ENCODE data around the gene DUSP16.
"Not testable (repeated sequence)": the region's sequence is repeated elsewhere in the genome, so short reads cannot be mapped to it uniquely, and the experiment has no call there.

Gene DUSP16

GRCh38 chr12:12543959-12544358, 18.7 kb downstream of the DUSP16 start:
- DNase-seq, result no peak

DNA sequence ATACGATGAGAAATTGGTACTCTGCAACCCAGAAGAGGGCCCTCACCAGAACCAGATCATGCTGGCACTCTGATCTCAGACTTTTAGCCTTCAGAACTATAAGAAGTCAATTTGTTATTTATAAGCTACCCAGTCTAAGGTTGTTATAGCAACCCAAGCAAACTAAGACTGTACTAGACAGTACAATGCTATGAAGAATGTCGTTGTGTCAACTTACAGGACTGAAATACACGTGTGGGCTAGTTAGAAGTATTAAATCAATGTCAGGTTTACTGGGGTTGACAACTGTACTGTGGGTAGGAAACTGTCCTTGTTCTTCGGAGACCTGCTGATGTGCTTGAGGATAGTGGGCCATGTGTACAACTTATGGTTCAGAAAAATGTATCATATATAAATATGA, 19.7 kb downstream of the DUSP16 start:
- DNase-seq, result no peak

- no peak for DNase-seq
Measured at GRCh38 chr12:12542286-12542685, 20.4 kb downstream of the DUSP16 start.

- no peak for DNase-seq
Measured at GRCh38 chr12:12541782-12542181, 20.9 kb downstream of the DUSP16 start.

GRCh38 chr12:12540261-12541013, 22.2 kb downstream of the DUSP16 start:
- DNase-seq, result no peak

- DNase-seq, result no peak
Measured at GRCh38 chr12:12539028-12539810, 23.4 kb downstream of the DUSP16 start.

DNA sequence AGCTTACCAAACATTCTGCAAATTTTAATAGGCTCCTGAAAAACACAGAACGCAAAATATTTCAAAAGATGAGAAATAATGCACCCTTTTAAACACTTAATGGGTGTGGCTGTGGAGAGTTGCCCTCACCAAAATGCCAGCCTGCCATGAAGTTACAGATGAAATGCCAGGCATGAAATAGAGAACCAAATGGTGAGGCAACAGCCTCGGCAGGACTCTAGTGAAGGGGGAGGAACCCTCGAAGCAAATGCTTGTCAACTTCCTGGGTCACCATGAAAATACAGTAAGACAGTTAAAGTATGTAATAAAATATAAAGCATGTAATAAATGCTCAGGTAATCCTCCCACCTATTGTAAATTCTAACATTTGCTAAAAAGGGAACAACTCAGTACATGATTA, 24.1 kb downstream of the DUSP16 start:
- DNase-seq, result no peak

GRCh38 chr12:12537421-12537820, 25.2 kb downstream of the DUSP16 start:
- DNase-seq, result no peak

DNA sequence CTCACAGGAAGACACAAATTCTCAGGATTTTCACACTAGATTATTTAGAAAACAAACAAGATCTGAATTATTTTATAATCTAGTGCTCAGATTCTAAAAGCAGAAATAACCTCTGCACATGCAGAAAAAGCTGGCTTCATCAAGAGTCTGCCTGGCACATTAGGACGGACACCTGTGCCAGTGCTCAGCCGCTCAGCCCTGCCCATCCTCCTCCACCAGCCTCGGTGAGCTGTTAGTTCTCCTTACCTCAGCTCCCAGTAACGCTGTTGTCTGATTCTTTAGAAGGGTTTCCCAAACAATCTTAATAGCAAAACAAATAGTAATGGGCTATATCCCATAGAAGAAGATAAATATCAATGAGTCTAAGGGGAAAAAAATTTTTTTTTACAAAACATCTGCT, 27.7 kb downstream of the DUSP16 start:
- no peak for DNase-seq

DNA sequence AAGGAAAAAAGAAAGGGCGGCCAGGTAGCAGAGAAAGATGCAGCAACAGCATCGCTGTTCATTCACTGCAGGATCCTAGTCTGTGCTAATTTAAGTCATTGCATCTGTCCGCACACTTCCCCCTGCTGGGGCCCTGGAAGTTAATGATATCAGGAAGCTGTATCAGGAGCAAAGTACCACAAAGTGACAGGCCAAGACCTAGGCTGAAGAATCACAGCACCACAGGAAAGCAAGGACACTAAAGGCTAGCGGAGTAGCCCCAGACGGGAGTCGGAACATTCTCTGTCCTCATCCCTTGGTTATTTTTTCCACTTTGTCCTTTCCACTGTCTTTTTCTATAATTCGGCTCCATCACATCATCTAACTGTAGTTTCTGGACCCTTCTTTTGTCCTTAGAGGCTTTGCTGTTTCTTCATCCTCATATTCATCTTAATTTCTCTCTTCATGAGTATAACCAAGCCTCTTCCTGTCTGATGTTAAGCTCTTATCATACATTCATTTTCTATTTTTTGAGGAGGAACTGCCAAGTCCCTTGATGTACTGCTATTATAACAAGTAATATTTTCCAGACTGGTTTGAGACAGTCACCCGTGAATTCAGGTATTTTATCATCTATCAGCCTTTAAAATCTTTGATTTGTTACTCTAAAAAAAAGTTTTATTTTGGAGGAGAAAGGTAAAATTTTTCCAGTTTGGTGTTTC, 28.3 kb downstream of the DUSP16 start:
- no peak for DNase-seq

DNA sequence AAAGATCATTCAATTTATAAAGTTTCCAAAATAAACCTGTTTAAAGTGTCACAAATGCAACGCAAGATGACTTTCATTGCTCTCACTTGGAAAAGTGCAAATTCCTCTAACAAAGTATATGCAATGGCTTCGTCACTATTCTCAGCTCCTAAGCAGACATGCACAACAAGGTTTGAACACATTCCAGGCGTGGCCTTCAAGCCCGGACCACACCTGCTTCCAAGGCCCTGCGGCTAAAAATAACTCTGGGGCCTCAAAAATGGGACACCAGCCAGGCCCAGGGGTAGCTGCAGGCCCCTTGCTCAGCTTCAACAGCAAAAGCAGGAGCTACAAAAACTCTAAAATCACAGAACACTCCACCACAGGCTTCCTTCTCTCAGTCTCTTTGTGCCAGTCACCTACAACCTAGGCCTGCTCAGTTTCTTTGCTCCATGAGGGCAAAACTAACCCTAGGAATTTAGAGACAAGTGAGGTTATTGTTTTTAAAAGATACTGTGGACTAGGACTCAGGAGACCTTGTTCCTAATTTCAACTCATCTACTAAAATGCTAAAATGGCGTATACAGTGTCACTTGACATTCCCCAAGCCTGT, 29.3 kb downstream of the DUSP16 start:
- DNase-seq, result no peak

DNA sequence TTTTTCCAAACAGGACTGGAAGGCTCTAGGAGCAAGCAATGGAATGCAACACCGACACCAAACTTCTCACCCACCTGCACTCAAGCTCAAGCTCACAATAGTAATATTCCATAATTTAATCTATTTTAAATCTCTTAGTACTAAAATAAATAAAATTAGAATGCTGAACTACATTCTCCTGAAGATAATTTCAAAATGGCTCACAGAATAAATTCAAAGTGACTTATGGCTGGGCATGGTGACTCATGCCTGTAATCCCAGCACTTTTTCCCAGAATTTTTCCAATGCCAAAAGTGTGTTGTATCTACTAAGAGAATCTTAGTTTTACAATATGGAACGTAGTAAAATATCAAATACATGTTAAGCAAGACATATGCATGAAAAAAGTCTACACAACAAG, 31.5 kb downstream of the DUSP16 start:
- no peak for DNase-seq

GRCh38 chr12:12529783-12530421, 32.8 kb downstream of the DUSP16 start:
- no peak for DNase-seq

GRCh38 chr12:12528361-12529270, 34.0 kb downstream of the DUSP16 start:
- no peak for DNase-seq

GRCh38 chr12:12527820-12528296, 34.8 kb downstream of the DUSP16 start:
- no peak for DNase-seq

- DNase-seq, result no peak
Measured at GRCh38 chr12:12524128-12524527, 38.5 kb downstream of the DUSP16 start.

GRCh38 chr12:12523229-12523628, 39.4 kb downstream of the DUSP16 start:
- DNase-seq, result no peak

DNA sequence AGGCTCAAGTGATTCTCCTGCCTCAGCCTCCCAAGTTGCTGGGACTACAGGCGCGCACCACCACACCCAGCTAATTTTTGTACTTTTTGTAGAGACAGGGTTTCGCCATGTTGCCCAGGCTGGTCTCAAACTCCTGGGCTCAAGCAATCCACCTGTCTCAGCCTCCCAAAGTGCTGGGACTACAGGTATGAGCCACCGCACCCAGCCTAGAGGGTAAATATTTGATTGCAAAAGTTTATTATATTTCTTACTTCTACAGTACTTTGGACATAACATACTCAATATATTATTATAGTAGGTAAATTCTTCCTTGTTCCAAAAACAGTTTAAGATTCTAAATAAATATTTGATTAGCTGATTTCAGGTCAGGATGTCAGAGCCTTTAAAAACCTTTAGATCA, 40.0 kb downstream of the DUSP16 start:
- DNase-seq, result not testable (repeated sequence)

DNA sequence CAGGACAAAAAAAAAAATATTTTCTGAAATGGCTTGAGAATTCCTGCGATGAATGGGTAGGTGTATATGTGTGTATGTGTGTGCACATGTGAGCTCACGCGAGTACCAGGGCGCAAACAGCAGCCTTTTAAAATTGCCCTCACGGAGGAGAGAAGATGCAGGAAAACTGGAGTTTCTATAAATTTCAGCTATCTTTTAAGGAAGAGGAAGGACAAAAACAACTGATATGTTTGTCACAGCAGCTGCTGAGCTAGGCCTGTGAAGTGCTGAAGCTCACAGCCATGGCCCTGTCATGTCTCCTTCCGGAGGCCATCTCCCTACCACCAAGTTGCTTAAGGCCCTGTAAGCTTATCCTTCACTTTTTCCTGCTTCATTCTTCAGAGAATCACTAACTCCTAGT, 40.8 kb downstream of the DUSP16 start:
- no peak for DNase-seq

DNA sequence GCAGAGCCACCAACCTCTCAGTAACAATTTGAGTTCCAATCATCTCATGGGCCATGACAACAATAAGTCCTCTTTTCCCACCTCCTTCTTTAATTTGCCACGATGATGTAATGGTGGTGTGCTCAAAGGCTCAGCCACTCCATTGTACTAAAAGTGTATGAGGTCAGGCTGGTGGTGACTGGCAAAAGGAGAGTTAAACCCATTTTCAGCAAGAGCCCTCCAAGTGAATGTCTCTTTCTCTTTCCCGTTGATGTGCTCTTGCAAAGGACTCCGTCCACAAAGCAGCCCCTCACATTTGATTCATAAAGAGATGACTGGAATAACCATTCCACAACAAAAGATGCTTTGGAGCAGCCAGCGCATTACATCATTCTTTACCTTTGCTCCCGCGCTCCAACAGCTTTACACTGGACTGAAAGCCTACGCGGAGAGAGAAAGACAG, 41.6 kb downstream of the DUSP16 start:
- DNase-seq, result no peak

DNA sequence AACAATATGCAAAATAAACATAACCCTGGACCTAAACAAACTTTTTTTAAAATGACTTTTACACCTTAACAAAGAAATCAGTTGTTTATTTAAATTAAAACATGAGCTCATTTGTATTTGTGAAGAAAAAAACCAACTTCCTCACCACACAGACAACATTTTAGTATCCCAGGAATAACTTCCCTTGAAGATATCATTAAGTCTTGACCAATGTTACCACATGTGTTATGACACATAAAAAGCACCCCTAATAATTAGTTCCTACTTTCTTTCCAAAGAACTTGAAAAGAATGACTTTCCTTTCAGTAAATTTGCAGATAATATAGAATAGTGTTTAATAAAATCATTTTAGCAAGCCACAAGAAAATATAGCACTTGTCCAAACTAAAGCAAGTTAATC, 42.4 kb downstream of the DUSP16 start:
- no peak for DNase-seq

Data from activated CD4-positive, alpha-beta T cell treated with anti-CD3 and anti-CD28 coated beads for 1 hour (primary cell).